Vagina (tissue), 2 donors: ENCODE measurements around the gene IQGAP1.

Source experiments
- CTCF ChIP-seq, 3 experiments: fragments of 450-650 bp in 2 of 3; fragments of 200-600 bp in 1 of 3; sonication (generic) in 1 of 3; IDR thresholded peaks; one replicate each; pipeline ENCODE4 v1.5.1; 2017 to 2019; ENCODE audit warnings: antibody characterized with exemption in 3 of 3, mild to moderate bottlenecking in 2 of 3, moderate library complexity in 2 of 3
- POLR2AphosphoS5 ChIP-seq, 2 donors: sonication (generic); formaldehyde crosslinking; IDR thresholded peaks; one replicate each; pipeline ENCODE4 v1.9.0; 2017; ENCODE audit warnings: antibody characterized with exemption in 2 of 2, mild to moderate bottlenecking in 2 of 2, low read depth in 1 of 2; ENCODE audit not compliant: insufficient read depth in 1 of 2

DNA sequence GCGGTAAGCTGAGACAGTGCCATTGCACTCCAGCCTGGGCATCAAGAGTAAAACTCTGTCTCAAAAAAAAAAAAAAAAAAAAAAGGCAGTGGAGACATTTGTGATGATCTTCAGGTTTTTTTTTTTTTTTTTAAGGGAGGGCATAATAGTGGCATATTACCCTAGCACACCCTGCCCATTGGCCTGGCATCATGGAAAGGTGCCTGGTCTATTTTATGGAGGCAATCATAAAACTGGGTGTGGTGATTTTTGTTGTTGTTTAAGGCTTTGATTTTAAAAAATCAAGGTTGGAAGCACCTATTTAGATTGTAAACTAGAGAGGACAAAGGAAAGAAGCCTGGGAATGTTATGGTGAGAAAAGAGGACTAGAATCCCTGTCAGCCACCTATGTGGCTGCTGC, 6.0 kb downstream of the IQGAP1 start:
- TF ChIP-seq CTCF (IDR thresholded peaks at IDR 0.05), result no peak
- TF ChIP-seq POLR2AphosphoS5 (IDR thresholded peaks at IDR 0.05; ENCODE audit: insufficient read depth in 1 of 2, low read depth in 1 of 2), result no peak
